Muscle of arm (tissue), 14 donors: ENCODE results near the gene DENND4A. TPM values are rescaled to one million over a fixed set of nuclear protein-coding genes. Genes with fewer than 3 reads are reported as not detected.

Experiments
- DNase-seq: peaks from one replicate; pipeline ENCODE4 v3.0.0-alpha.2; 2013
- long read RNA-seq, 11 donors: transcript quantifications; one replicate each; lab custom pipeline, GENCODE V29; 2026
- polyA plus RNA-seq, 12 donors: library from polyadenylated mRNA; unstranded; fragments of 120-200 nt; gene quantifications; one replicate each; pipeline ENCODE4 v1.2.1, GENCODE V29; 2013; ENCODE audit not compliant: insufficient read length in 12 of 12

DENND4A gene
- 10 to 100 TPM in 11 of 12 donors, not detected in 1; 10.4 to 19.0 (median 14.0) TPM for polyA plus RNA-seq
- long read RNA-seq, donor 1, result 0 reads
- long read RNA-seq, donor 2, result 0 reads
- long read RNA-seq, donor 3, result 0 reads
- long read RNA-seq, donor 4, result 0 reads
- long read RNA-seq, donor 5, result 0 reads
- long read RNA-seq, donor 6, result 0 reads
- long read RNA-seq, donor 7, result 0 reads
- long read RNA-seq, donor 8, partial matches to known transcripts, result 0 of 1 reads
- long read RNA-seq, donor 8, other reads (novel, unspliced or antisense), result 0 of 1 reads
- long read RNA-seq, donor 9, result 0 reads
- long read RNA-seq, donor 10, result 0 reads
- long read RNA-seq, donor 11, partial matches to known transcripts, result 0 of 1 reads
- long read RNA-seq, donor 11, other reads (novel, unspliced or antisense), result 0 of 1 reads

- peak; percentile 99 for DNase-seq
These were observed at the start of gene DENND4A for GRCh38 chr15:65792138-65792987. Gene DENND4A, minus strand, starts transcription at chr15:65792293. Its CDS starts 35,843 bp downstream, at chr15:65756450.

GRCh38 chr15:65841121-65841930, 49.2 kb upstream of the DENND4A start:
- no peak for DNase-seq

GRCh38 chr15:65839985-65840384, 47.9 kb upstream of the DENND4A start:
- no peak for DNase-seq

- no peak for DNase-seq
These were observed 47.3 kb upstream of the DENND4A start for GRCh38 chr15:65839354-65839901.

GRCh38 chr15:65837301-65838294, 45.5 kb upstream of the DENND4A start:
- no peak for DNase-seq

- no peak for DNase-seq
These were observed 44.6 kb upstream of the DENND4A start for GRCh38 chr15:65836665-65837064.

GRCh38 chr15:65835447-65835846, 43.4 kb upstream of the DENND4A start:
- no peak for DNase-seq

GRCh38 chr15:65834603-65835282, 42.6 kb upstream of the DENND4A start:
- no peak for DNase-seq

GRCh38 chr15:65833501-65834205, 41.6 kb upstream of the DENND4A start:
- no peak for DNase-seq

- DNase-seq, result peak; percentile 90
These were observed 40.7 kb upstream of the DENND4A start for GRCh38 chr15:65832549-65833364.

GRCh38 chr15:65829130-65829764, 37.2 kb upstream of the DENND4A start:
- DNase-seq, result no peak

GRCh38 chr15:65828585-65828984, 36.5 kb upstream of the DENND4A start:
- no peak for DNase-seq

GRCh38 chr15:65827065-65827464, 35.0 kb upstream of the DENND4A start:
- DNase-seq, result no peak

GRCh38 chr15:65824941-65825544, 33.0 kb upstream of the DENND4A start:
- no peak for DNase-seq

- peak; percentile 38 for DNase-seq
These were observed 32.1 kb upstream of the DENND4A start for GRCh38 chr15:65824031-65824743.

- no peak for DNase-seq
These were observed 30.2 kb upstream of the DENND4A start for GRCh38 chr15:65822316-65822715.
